ENCODE results near the gene EVPL.

GRCh38 chr17:75991396-75991795, 35.7 kb downstream of the EVPL start:
- TF ChIP-seq CTCF (conservative IDR thresholded peaks at IDR 0.05) (no peak), ZFX (IDR thresholded peaks at IDR 0.05) (no peak)

All from C4-2B (cell line).